Mucosa of descending colon (tissue), 3 donors: ENCODE data around the gene HES2. TPM values are rescaled to one million over a fixed set of nuclear protein-coding genes. Genes with fewer than 3 reads are reported as not detected.
"Not testable (repeated sequence)": the region's sequence is repeated elsewhere in the genome, so short reads cannot be mapped to it uniquely, and the experiment has no call there.

Source experiments
- ATAC-seq: fragments of 200-7000 bp; cut with Tn5 transposase; one replicate; pipeline ENCODE4 v1.9.1; 2020; ENCODE audit warnings: mild to moderate bottlenecking, moderate library complexity
- DNase-seq, 3 donors: peaks; one replicate each; pipeline ENCODE4 v3.0.0-alpha.2; 2020
- H3K36me3 ChIP-seq: fragments of 200-600 bp; one replicate; pipeline ENCODE4 v1.8.0; 2021; ENCODE audit warnings: low read depth, mild to moderate bottlenecking
- H3K4me1 ChIP-seq: fragments of 200-600 bp; one replicate; pipeline ENCODE4 v1.8.0; 2021; ENCODE audit warnings: low read depth, mild to moderate bottlenecking
- H3K4me3 ChIP-seq: fragments of 200-600 bp; one replicate; pipeline ENCODE4 v1.8.0; 2021; ENCODE audit warnings: mild to moderate bottlenecking
- H3K9me3 ChIP-seq: fragments of 200-600 bp; one replicate; pipeline ENCODE4 v1.8.0; 2021; ENCODE audit warnings: mild to moderate bottlenecking
- intact Hi-C, 2 donors: fragments of 100-400 bp; cut with DNase I in 1 of 2; cut with micrococcal nuclease in 1 of 2; formaldehyde crosslinking; loops; one replicate each; pipeline versions ENCODE4 v1.11.0 to v1.11.1; 2022; cut with DNase I, micrococcal nuclease
- total RNA-seq, 3 donors: library from RNA; stranded (reverse); fragmentation: NEBNext Ultra II Directional in 2 of 3; extraction: Animal tissue kit (Norgen Biotek cat#: 25700) in 2 of 3; gene quantifications; one replicate each; pipeline versions ENCODE4 v1.2.1 to v1.2.4, GENCODE V29; 2021 to 2023
- TF ChIP-seq, protein P1 (sequence below): fragments of 200-600 bp; IDR thresholded peaks from one replicate; pipeline ENCODE4 v1.8.0; 2022; ENCODE audit warnings: antibody characterized with exemption, mild to moderate bottlenecking
- donor health status: DM: no; HTN: no; CAD: no; lungs with moderate emphysema.
- donor health status: DM: no; HTN: no; CAD: no.
- donor health status: DM: no; HTN: yes; CAD: no.

HES2 gene
- total RNA-seq, 3 donors from 2014 or later = 8.6 to 23.0 (median 22.4) TPM

DNA sequence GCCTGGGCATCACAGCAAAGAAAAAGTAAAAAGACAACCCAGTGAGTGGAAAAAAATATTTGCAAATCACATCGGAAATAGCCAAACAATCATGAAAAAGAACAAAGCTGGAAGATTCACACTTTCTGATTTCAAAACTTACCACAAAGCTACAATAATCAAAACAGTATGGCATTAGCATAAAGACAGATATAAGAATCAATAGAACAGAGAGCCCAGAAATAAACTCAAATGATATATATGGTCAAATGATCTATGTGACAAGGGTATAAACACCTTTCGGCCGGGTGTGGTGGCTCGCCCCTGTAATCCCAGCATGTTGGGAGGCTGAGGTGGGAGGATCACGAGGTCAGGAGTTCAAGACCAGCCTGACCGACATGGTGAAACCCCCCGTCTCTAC, 39.7 kb downstream of the HES2 start:
- Histone ChIP-seq H3K9me3 (no peaks in the 10 kb centered on the region), H3K36me3 (no peaks in the 10 kb centered on the region), H3K4me1 (no peaks in the 10 kb centered on the region), H3K4me3 (no peak overlapping the region)
- intact Hi-C loops = no loop called here
- TF ChIP-seq, protein P1, sequence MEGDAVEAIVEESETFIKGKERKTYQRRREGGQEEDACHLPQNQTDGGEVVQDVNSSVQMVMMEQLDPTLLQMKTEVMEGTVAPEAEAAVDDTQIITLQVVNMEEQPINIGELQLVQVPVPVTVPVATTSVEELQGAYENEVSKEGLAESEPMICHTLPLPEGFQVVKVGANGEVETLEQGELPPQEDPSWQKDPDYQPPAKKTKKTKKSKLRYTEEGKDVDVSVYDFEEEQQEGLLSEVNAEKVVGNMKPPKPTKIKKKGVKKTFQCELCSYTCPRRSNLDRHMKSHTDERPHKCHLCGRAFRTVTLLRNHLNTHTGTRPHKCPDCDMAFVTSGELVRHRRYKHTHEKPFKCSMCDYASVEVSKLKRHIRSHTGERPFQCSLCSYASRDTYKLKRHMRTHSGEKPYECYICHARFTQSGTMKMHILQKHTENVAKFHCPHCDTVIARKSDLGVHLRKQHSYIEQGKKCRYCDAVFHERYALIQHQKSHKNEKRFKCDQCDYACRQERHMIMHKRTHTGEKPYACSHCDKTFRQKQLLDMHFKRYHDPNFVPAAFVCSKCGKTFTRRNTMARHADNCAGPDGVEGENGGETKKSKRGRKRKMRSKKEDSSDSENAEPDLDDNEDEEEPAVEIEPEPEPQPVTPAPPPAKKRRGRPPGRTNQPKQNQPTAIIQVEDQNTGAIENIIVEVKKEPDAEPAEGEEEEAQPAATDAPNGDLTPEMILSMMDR = no peak
- DNase-seq (peak in 1 of 3 donors; percentile 12), ATAC-seq (no peak)

- DNase-seq (peak in 1 of 3 donors; percentile 31), ATAC-seq (peak; percentile 17)
- Histone ChIP-seq H3K4me1 (no peaks in the 10 kb centered on the region), H3K9me3 (no peaks in the 10 kb centered on the region), H3K36me3 (no peaks in the 10 kb centered on the region), H3K4me3 (no peak overlapping the region)
- intact Hi-C loops = no loop called here
- TF ChIP-seq, protein P1 = no peak
Observed at GRCh38 chr1:6378096-6378746, 41.5 kb downstream of the HES2 start.

- TF ChIP-seq, protein P1 = no peak
- Histone ChIP-seq H3K4me3 (no peak overlapping the region), H3K36me3 (no peaks in the 10 kb centered on the region), H3K4me1 (no peaks in the 10 kb centered on the region), H3K9me3 (no peaks in the 10 kb centered on the region)
- peak; percentile 88 for ATAC-seq
- intact Hi-C loops = no loop called here
- peak in 2 of 3 donors; percentile 45 to 53 for DNase-seq
Observed at GRCh38 chr1:6373961-6374720, 45.6 kb downstream of the HES2 start.

- H3K4me1 ChIP-seq, intact Hi-C loops, H3K36me3 ChIP-seq, DNase-seq, H3K4me3 ChIP-seq, H3K9me3 ChIP-seq, ATAC-seq: not testable (repeated sequence)
Observed at GRCh38 chr1:6372236-6372635, 47.5 kb downstream of the HES2 start.

- DNase-seq (peak in 2 of 3 donors; percentile 4 to 14), ATAC-seq (no peak)
- no peaks in the 10 kb centered on the region for H3K36me3 ChIP-seq
- H3K4me1 ChIP-seq = no peaks in the 10 kb centered on the region
- intact Hi-C loops = no loop called here
- no peak overlapping the region for H3K4me3 ChIP-seq
- H3K9me3 ChIP-seq = no peaks in the 10 kb centered on the region
- TF ChIP-seq, protein P1 = no peak
Observed at GRCh38 chr1:6370006-6370405, 49.7 kb downstream of the HES2 start.

GRCh38 chr1:6367381-6368012, 52.2 kb downstream of the HES2 start:
- DNase-seq (peak in 1 of 3 donors; percentile 25), ATAC-seq (no peak)
- H3K9me3 ChIP-seq = no peaks in the 10 kb centered on the region
- no peaks in the 10 kb centered on the region for H3K36me3 ChIP-seq
- TF ChIP-seq, protein P1 = no peak
- intact Hi-C loops = no loop called here
- peaks cover 6% of the 10 kb centered on the region for H3K4me1 ChIP-seq
- no peak overlapping the region for H3K4me3 ChIP-seq
